Prostate gland (tissue), 2 donors: ENCODE results near the gene GSTO1.

ENCODE experiments used
- POLR2AphosphoS5 ChIP-seq: sonication (generic); formaldehyde crosslinking; IDR thresholded peaks from one replicate; pipeline ENCODE4 v1.6.1; 2017; ENCODE audit warnings: antibody characterized with exemption
- TF ChIP-seq, protein P1 (sequence below), 4 experiments: fragments of 200-600 bp in 2 of 4; fragments of 450-650 bp in 2 of 4; sonication (generic) in 2 of 4; IDR thresholded peaks; 1 replicate in 3 of 4; 2 replicates in 1 of 4; pipeline ENCODE4 v1.5.1; 2016 to 2019; ENCODE audit warnings: antibody characterized with exemption in 4 of 4, mild to moderate bottlenecking in 2 of 4, moderate library complexity in 2 of 4

DNA sequence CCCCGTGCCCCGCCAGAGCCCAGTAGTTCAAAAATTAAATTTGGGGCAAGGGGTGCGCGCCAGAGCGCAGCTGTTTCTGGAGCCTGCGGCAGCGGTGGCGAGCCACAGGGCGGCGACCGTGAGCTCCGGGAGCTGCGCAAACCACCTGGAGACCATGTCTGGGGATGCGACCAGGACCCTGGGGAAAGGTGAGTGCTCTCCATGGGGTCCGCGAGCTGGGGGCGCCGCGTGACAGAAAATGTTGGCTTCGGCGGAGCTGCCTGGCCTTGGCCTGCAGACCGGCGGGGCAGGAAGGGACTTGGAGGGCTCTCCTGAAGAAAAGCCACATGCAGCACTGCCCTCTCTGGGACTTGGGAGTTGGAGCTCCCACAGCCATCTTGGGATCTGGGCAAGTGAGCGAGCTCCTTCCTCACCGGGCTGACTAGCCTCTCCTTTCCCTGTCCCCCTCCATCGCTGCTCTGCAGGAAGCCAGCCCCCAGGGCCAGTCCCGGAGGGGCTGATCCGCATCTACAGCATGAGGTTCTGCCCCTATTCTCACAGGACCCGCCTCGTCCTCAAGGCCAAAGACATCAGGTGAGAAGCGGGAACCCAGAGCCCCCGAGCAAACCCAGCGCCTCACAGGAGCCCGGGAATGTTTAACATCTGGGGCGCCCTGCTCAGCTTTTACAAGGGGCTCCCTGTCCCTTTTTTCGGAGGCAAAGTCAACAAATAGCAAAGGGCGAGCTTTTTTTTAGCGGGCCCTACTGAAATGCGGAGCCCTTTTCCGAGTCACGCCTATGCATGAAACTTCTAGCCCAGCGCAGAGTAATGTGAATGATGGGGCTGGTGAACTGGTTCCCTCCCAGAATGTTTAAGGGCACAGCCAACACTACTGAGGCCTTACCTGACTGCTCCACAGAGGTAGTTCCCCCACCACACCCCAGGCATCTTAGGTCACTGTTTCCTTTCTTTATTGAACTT is 20.4 kb downstream of the GSTO1 start:
- TF ChIP-seq, protein P1, sequence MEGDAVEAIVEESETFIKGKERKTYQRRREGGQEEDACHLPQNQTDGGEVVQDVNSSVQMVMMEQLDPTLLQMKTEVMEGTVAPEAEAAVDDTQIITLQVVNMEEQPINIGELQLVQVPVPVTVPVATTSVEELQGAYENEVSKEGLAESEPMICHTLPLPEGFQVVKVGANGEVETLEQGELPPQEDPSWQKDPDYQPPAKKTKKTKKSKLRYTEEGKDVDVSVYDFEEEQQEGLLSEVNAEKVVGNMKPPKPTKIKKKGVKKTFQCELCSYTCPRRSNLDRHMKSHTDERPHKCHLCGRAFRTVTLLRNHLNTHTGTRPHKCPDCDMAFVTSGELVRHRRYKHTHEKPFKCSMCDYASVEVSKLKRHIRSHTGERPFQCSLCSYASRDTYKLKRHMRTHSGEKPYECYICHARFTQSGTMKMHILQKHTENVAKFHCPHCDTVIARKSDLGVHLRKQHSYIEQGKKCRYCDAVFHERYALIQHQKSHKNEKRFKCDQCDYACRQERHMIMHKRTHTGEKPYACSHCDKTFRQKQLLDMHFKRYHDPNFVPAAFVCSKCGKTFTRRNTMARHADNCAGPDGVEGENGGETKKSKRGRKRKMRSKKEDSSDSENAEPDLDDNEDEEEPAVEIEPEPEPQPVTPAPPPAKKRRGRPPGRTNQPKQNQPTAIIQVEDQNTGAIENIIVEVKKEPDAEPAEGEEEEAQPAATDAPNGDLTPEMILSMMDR (IDR thresholded peaks at IDR 0.05): peak; percentile 56 to 90 (median 66)
- TF ChIP-seq POLR2AphosphoS5: peak; percentile 42
